ENCODE results near the gene KIF11.

DNA sequence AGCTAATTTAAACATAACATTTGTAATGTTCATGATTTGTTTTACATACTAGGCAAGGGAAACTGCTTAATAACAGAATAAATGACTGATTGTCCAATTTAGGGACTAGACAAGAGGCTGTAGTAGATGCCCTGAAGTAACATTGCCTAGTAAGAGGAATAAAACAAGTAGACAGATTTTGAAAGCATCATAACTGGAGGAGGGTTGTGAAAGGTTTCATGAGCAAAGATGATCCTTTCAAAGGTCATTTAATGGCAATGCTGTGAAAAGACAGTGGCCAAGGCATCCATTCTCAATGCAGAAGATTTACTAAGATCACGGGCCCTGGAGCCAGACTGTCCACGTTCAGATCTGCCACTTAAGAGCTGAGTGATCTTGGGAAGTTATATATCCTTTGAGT, 52.0 kb downstream of the KIF11 start:
- TF ChIP-seq, protein P1, sequence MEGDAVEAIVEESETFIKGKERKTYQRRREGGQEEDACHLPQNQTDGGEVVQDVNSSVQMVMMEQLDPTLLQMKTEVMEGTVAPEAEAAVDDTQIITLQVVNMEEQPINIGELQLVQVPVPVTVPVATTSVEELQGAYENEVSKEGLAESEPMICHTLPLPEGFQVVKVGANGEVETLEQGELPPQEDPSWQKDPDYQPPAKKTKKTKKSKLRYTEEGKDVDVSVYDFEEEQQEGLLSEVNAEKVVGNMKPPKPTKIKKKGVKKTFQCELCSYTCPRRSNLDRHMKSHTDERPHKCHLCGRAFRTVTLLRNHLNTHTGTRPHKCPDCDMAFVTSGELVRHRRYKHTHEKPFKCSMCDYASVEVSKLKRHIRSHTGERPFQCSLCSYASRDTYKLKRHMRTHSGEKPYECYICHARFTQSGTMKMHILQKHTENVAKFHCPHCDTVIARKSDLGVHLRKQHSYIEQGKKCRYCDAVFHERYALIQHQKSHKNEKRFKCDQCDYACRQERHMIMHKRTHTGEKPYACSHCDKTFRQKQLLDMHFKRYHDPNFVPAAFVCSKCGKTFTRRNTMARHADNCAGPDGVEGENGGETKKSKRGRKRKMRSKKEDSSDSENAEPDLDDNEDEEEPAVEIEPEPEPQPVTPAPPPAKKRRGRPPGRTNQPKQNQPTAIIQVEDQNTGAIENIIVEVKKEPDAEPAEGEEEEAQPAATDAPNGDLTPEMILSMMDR (IDR thresholded peaks at IDR 0.05; ENCODE audit: low read depth, low read length, poor library complexity, severe bottlenecking): no peak
- no peak for TF ChIP-seq EZH2phosphoT487 (IDR thresholded peaks at IDR 0.05; ENCODE audit: borderline replicate concordance, low read length)

All from DOHH2 (cell line).